Lung (tissue), 12 donors: ENCODE results near the gene SH3GL1. TPM values are rescaled to one million over a fixed set of nuclear protein-coding genes. Genes with fewer than 3 reads are reported as not detected.

Experiments
- ATAC-seq: fragments of 200-7000 bp; cut with Tn5 transposase; one replicate; pipeline ENCODE4 v1.9.1; 2020; ENCODE audit warnings: moderate number of reproducible peaks; ENCODE audit not compliant: insufficient read depth, low FRiP score
- DNase-seq, 3 donors: peaks; one replicate each; pipeline ENCODE4 v3.0.0-alpha.2; 2013 to 2017
- H3K27ac ChIP-seq, 2 donors: one replicate each; pipeline ENCODE4 v1.5.1; 2013; ENCODE audit warnings: mild to moderate bottlenecking in 2 of 2, moderate library complexity in 2 of 2, control low read depth in 1 of 2, inconsistent platforms in 1 of 2, low read depth in 1 of 2, low read length in 1 of 2
- H3K27me3 ChIP-seq, 3 donors: one replicate each; pipeline ENCODE4 v1.5.1; 2013; ENCODE audit warnings: low read length in 2 of 3; ENCODE audit not compliant: control insufficient read depth in 3 of 3, insufficient read depth in 3 of 3
- H3K36me3 ChIP-seq, 4 donors: one replicate each; pipeline ENCODE4 v1.5.1; 2013; ENCODE audit warnings: low read length in 4 of 4, mild to moderate bottlenecking in 1 of 4, moderate library complexity in 1 of 4; ENCODE audit not compliant: control insufficient read depth in 4 of 4, insufficient read depth in 4 of 4
- H3K4me1 ChIP-seq, 5 donors: one replicate each; pipeline ENCODE4 v1.5.1; 2013; ENCODE audit warnings: low read length in 5 of 5, mild to moderate bottlenecking in 2 of 5, moderate library complexity in 1 of 5; ENCODE audit not compliant: control insufficient read depth in 5 of 5, insufficient read depth in 5 of 5
- H3K4me3 ChIP-seq: one replicate; pipeline ENCODE4 v1.5.1; 2013; ENCODE audit warnings: mild to moderate bottlenecking, control low read depth, moderate library complexity
- H3K9ac ChIP-seq, 2 donors: one replicate each; pipeline ENCODE4 v1.5.1; 2013; ENCODE audit warnings: low read length in 2 of 2, control low read depth in 1 of 2; ENCODE audit not compliant: insufficient read depth in 1 of 2
- H3K9me3 ChIP-seq, 4 donors: one replicate each; pipeline ENCODE4 v1.5.1; 2013; ENCODE audit warnings: low read length in 3 of 4, mild to moderate bottlenecking in 1 of 4, moderate library complexity in 1 of 4; ENCODE audit not compliant: control insufficient read depth in 4 of 4, insufficient read depth in 3 of 4
- WGBS, 2 donors: extraction: QIAGEN DNeasy Blood & Tissue Kit; methylation state at CpG; one replicate each; pipeline ENCODE4 v1.1.7; 2013; 5-methylcytosine and 5-hydroxymethylcytosine counted together
- polyA plus RNA-seq, 2 donors: library from polyadenylated mRNA; stranded (reverse); fragments of 200-250 nt; gene quantifications; one replicate each; pipeline ENCODE4 v1.2.1, GENCODE V29; 2013
- total RNA-seq, 2 donors: library from RNA; depleted of rRNA in 1 of 2; stranded (reverse); fragments of >200 nt in 1 of 2; gene quantifications; one replicate each; pipeline ENCODE4 v1.2.1, GENCODE V29; 2014 to 2021
- TF ChIP-seq, protein P1 (sequence below): IDR thresholded peaks from 2 replicates; pipeline ENCODE4 v1.5.1; 2012; ENCODE audit warnings: mild to moderate bottlenecking; ENCODE audit errors: control extremely low read depth, extremely low read depth
- donor health status: control.
- donor health status: control.
- donor health status: Bipolar disorder and iron deficiency.
- donor health status: healthy.
- donor health status: DM: yes; HTN: yes; CAD: no.

The SH3GL1 gene
- total and polyA plus RNA-seq, 4 donors: 30.6 to 68.6 (median 59.2) TPM

DNA sequence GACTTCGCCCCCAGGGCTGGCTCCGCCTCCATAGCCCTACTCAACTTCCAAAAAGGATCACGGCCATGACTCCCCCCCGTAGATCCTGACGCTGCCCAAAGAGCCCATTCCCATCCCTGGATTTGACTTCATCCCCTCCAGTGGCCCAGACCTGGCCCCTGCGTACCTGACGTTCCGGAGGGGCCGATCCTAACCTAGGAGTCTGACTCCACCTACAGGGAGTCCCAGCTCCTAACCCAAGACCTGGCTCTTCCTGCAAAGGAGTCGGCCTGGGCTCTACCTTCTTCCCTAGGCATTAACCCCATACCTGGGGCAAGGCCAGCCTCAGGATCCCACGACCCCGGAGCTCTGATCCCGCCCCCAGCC lies 72.5 kb downstream of the SH3GL1 start:
- ATAC-seq (peak; percentile 5), DNase-seq (no peak)
- 13 to 14% methylated on average over 12 to 13 of the region's 13 CpGs for WGBS, 2 donors
- TF ChIP-seq, protein P1, sequence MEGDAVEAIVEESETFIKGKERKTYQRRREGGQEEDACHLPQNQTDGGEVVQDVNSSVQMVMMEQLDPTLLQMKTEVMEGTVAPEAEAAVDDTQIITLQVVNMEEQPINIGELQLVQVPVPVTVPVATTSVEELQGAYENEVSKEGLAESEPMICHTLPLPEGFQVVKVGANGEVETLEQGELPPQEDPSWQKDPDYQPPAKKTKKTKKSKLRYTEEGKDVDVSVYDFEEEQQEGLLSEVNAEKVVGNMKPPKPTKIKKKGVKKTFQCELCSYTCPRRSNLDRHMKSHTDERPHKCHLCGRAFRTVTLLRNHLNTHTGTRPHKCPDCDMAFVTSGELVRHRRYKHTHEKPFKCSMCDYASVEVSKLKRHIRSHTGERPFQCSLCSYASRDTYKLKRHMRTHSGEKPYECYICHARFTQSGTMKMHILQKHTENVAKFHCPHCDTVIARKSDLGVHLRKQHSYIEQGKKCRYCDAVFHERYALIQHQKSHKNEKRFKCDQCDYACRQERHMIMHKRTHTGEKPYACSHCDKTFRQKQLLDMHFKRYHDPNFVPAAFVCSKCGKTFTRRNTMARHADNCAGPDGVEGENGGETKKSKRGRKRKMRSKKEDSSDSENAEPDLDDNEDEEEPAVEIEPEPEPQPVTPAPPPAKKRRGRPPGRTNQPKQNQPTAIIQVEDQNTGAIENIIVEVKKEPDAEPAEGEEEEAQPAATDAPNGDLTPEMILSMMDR: no peak
- Histone ChIP-seq H3K4me3 (peak overlapping the region; percentile 18), H3K27ac (no peak overlapping the region), H3K36me3 (no peaks in the 10 kb centered on the region), H3K9ac (no peak overlapping the region), H3K9me3 (no peaks in the 10 kb centered on the region), H3K27me3 (peaks cover 0 to 6% (median 2%) of the 10 kb centered on the region in 3 donors), H3K4me1 (peaks cover 0 to 10% (median 2%) of the 10 kb centered on the region in 5 donors)

DNA sequence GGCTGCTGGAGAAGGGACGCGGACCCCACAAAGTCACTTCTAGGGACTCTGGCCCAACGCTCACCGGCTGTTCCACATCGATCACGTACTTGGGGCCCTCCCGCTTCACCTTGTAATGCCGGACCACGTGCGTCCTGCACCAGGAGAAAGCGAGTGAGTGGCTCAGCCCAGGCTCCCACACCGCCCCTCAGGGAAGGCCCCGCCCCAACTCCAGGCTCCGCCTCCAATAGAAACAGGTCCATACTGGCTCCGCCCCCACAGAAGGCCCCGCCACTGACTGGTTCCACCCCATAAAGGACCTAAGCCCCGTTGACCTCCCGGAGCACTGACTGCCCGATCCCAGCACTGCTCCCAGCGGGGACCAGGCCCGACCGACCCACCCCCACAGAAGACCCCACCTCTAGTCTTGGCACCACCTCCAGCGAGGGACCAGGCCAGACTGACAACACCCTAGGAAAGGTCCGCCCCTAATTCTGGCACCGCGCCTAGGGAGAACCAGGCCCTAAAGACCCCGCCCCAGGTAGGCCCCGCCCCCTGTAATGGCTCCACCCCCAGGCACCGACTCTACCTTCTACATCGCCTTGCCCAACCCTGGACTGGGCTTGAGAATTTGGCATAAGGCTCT lies 73.0 kb downstream of the SH3GL1 start:
- DNase-seq: peak; percentile 49 to 63 (median 59)
- peak; percentile 61 for ATAC-seq
- no peaks in the 10 kb centered on the region for H3K36me3 ChIP-seq
- no peak overlapping the region for H3K9ac ChIP-seq
- TF ChIP-seq, protein P1: no peak
- WGBS, 2 donors: 5 to 9% methylated on average over 30 of the region's 30 CpGs
- no peak overlapping the region for H3K4me3 ChIP-seq
- no peak overlapping the region for H3K27ac ChIP-seq
- H3K4me1 ChIP-seq: peaks cover 0 to 10% (median 2%) of the 10 kb centered on the region in 5 donors
- no peaks in the 10 kb centered on the region for H3K9me3 ChIP-seq
- peaks cover 0 to 6% (median 2%) of the 10 kb centered on the region in 3 donors for H3K27me3 ChIP-seq

DNA sequence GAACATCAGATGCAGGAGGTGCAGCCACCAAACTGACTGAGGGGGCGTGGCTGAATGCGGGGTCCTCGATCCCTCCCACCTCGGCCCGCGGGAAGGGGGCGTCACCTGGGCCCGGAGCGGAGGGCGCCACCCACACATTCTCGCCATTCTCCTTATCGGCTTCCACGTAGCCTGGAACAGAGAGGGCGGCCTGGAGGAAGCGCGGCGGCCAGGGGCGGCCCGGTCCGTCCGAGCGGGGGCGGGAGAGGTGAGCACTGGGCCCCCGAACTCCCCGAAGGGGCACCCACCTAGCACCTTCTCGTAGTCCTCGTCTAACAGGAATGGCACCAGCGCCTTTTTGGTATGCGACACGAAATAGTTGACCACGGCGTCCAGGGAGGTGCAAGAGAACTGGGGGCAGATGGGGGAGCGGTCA lies 73.5 kb downstream of the SH3GL1 start:
- Histone ChIP-seq H3K36me3 (no peaks in the 10 kb centered on the region), H3K27ac (no peak overlapping the region), H3K4me3 (no peak overlapping the region), H3K27me3 (peaks cover 0 to 6% (median 2%) of the 10 kb centered on the region in 3 donors), H3K9me3 (no peaks in the 10 kb centered on the region), H3K4me1 (peaks cover 0 to 10% (median 2%) of the 10 kb centered on the region in 5 donors), H3K9ac (no peak overlapping the region)
- DNase-seq (no peak), ATAC-seq (no peak)
- TF ChIP-seq, protein P1: no peak
- WGBS, 2 donors: 9 to 26% methylated on average over 33 of the region's 33 CpGs
